Head of caudate nucleus (tissue), 42 donors: Measurements from ENCODE around the gene RNF224.
"Not testable (repeated sequence)": the region's sequence is repeated elsewhere in the genome, so short reads cannot be mapped to it uniquely, and the experiment has no call there.

Experiments used
- DNase-seq, 42 donors: peaks; one replicate each; pipeline versions ENCODE4 v3.0.0 to v3.0.0-alpha.2; 2020 to 2021; ENCODE audit warnings: mixed read lengths in 7 of 42
- intact Hi-C: fragments of 100-400 bp; cut with DNase I; formaldehyde crosslinking; loops from one replicate; pipeline ENCODE4 v1.15.0; 2022

The RNF224 gene

DNA sequence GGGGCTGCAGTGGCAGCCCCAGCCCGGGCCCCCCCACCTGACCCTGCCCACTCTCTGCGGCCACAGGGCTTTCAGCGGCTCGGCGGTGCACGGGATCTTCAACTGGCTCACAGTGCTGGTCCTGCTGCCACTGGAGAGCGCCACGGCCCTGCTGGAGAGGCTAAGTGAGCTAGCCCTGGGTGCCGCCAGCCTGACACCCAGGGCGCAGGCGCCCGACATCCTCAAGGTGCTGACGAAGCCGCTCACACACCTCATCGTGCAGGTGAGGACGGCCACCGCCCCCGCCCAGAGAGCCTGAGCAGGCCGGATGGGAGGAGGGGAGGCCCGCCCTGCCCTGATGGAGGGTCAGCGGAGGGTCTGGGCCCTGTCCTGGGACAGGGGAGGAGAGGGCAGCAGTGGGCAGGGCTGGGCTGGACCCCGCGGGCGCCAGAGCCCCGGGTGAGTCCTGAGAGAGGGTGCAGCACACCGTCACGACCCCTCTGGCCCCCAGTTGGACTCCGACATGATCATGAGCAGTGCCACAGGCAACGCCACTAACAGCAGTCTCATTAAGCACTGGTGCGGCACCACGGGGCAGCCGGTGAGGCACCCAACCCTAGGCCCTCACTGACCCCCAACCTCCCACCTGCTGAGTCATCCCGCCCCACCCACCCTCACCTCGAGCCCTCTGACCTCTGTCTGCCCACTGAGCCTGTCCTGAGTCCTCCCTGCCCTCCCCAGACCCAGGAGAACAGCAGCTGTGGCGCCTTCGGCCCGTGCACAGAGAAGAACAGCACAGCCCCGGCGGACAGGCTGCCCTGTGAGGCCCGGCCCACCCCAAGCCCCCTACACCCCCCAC, 6.1 kb downstream of the RNF224 start:
- no peak for DNase-seq

DNA sequence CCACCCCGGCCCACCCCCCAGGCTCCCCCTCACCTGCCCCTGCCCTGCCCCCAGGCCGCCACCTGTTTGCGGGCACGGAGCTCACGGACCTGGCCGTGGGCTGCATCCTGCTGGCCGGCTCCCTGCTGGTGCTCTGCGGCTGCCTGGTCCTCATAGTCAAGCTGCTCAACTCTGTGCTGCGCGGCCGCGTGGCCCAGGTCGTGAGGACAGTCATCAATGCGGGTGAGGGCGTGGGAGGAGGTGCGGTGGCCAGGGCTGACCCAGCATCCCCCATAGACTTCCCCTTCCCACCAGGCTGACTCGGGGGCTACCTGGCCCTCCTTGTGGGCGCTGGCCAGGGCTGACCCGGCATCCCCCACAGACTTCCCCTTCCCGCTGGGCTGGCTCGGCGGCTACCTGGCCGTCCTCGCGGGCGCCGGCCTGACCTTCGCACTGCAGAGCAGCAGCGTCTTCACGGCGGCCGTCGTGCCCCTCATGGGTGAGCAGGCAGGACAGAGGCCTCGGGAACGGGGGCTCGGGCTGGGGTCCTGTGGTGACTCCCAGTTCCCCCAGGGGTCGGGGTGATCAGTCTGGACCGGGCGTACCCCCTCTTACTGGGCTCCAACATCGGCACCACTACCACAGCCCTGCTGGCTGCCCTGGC, 6.9 kb downstream of the RNF224 start:
- no peak for DNase-seq
- intact Hi-C loops: no loop called here

More for the DNA sequence above, 6.1 kb downstream of the RNF224 start:
- intact Hi-C loops: no loop called here

DNA sequence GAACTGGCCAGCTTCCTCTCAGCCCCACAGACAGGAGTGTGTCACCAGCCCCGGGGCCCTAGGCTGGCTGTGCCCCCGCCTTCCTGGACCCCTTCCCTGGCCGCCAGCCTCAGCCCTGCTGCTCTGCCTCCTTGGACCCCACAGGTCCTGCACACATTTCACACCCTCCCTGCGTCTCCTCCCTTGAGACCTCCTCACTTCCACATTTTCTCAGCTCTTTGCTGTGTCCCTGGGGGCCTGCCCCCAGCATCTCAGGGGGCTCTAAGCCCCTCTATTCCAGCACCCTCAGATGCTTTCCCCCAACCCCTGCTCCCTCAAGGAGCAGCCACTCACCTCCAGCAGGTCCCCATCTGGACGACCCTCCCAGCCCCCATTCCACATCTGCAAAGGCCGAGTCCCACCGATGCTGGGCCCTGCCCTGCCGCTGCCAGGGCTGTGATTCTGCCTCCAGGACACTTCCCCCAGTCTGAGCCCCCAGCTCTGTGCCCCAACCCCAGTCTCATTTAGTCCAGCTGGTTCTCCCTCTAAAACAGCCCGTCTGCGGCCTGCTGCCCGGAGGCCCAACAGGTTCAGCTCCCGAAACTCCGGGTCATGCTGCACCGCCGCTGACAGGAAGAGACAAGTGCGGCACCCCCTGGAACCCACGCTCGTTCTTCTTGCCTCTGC, 7.6 kb downstream of the RNF224 start:
- DNase-seq: no peak
- intact Hi-C loops: no loop called here

DNA sequence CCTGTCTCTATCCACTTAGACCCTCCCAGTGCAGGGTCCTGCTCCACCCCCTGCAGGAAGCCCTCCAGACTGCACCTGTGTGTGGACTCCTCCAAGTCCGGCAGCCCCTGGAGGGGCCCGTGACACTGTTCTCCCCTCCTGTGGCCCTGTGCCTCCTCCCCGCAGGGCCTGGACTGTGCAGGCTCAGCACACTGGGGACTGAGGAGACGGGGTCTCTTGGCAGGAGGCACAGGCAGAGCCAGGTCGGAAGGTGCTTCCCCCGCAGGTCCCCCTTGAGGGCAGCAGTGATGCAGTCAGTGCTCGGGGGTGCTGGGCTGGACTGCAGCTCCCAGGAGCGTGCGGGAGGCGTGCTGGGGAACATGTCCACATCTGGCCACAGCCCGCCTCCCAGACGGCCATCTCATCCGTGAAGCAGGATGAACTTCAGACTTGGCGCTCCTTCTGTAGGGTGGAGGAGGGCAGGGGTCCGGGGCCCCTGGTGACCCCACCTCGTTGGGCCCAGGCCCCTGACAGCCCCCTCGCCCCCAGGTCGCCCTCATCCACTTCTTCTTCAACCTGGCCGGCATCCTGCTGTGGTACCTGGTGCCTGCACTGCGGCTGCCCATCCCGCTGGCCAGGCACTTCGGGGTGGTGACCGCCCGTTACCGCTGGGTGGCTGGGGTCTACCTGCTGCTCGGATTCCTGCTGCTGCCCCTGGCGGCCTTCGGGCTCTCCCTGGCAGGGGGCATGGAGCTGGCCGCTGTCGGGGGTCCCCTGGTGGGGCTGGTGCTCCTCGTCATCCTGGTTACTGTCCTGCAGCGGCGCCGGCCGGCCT, 8.3 kb downstream of the RNF224 start:
- intact Hi-C loops: no loop called here

DNA sequence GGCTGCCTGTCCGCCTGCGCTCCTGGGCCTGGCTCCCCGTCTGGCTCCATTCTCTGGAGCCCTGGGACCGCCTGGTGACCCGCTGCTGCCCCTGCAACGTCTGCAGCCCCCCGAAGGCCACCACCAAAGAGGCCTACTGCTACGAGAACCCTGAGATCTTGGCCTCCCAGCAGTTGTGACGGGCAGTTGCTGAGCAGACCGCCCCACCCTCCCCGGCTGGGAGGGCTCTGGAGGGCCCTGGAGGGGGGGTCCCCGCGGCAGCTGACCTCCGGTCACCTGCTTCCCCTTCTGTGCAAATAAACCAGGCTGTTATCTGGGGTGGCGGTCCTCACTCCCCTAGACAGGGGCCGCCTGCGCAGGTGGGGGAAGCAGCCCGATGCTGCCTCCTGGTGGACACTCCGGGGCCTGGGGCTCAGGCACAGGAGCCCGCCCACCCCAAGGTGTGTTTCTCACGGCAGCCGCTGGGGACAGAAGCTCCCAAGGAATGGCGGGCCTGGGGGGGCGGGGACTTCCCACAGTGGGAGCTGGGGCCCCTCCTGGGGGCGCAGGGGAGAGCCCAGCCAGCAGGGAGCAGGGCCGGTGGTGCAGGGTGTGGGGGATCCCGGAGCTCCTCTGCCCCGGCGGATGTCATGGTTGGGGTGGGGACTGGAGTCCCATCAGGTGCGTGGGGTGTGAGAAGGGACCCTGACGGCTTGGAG, 9.1 kb downstream of the RNF224 start:
- intact Hi-C loops: no loop called here
- peak; percentile 72 to 93 (median 86) for DNase-seq

More for the DNA sequence above, 8.3 kb downstream of the RNF224 start:
- no peak for DNase-seq

DNA sequence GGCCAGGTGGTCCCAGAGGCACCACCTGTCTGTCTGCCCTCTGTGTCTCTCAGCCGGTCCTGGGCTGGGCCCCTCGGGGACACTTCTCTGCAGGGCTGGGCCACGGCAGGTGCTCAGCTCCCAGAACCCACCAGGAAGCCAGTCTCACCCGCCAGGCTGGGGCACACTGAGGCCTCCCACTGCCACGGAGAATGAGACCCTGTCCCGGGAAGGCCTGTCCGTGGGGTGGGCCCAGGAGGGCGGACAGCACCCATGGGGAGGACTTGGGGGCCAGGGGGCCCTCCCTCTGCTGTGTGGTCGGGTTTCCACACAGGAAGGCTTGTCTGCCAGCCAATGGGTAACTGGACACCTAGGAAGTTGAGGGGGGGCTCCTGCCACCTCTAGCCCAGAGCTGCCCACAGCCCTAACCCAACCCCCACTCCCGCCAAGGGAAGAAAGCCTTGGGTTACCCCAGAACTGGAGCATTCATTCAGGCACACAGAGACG, 9.7 kb downstream of the RNF224 start:
- DNase-seq: peak in 1 of 42 donors; percentile 46
- intact Hi-C loops: no loop called here

DNA sequence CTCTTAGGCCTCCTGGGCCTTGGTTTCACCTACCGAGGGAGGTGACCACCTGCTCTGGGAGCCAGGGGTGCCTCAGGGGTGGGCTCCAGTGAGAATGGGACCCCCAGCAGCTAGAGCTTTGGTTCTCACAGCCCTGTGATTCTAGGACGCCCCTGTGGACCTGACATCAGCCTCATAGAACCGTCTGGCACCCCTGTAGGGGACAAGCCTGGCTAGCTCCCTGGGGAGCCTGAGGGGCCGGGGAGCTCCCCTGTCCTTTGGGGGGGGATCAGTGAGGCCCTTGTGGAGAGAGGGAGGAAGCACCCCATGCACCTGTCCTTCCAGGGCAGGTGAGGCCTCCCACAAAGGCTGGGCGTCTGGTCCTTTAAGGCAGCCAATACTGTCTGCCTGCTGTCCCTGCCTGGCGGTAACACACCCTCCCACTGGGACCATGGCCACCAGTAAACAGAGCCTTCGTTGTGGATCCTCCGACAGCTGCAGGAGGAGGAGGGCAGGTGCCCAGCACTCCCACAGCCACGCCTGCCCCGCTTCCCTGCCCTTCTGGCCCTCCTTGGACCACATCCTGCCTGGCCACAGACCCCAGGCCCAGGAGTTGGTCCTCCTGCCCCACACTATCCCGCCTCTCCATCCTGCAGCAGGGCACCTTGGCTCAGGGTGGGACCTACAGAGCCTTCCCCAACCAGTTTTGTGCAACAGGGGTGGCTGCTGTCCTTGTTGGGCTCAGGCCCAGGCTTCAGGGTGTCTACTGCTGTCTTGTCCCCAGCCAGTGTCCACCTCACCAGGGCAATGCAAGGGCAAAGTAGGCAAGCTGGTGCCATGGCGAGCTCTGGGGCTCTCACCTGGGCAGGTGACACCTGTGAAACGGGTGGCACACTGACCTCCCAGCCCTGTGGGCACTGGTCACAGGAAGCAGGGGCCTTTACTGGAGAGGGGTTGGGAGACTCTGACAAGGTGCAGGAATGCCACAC, 10.7 kb downstream of the RNF224 start:
- peak; percentile 48 to 90 (median 76) for DNase-seq
- intact Hi-C loops: no loop called here

DNA sequence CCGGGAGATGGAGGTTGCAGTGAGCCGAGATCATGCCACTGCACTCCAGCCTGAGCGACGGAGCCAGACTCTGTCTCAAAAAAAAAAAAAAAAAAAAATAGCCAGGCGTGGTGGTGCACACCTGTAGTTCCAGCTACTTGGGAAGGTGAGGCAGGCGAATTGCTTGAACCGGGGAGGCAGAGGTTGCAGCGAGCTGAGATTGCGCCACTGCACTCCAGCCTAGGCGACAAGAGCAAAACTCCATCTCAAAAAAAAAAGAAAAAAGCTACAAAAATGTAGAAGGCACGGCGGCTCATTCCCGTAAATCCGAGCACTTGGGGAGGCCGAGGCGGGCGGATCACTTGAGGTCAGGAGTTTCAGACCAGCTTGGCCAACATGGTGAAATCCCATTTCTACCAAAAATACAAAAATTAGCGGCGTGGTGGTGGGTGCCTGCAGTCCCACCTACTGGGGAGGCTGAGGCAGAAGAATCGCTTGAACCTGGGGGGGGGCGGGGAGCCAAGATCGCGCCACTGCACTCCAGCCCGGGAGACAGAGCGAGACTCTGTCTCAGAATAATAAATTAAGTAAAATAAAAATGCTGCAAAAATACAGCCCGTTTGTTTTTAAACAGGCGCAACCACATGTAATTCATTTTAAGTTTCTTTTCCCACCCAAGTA, 12.4 kb downstream of the RNF224 start:
- intact Hi-C loops: loop anchor here (2.0 kb wide), 1 partner anchor 15 kb away; the partner anchor contains the start of gene NELFB
- peak in 5 of 42 donors; percentile 30 to 52 (median 41) for DNase-seq

DNA sequence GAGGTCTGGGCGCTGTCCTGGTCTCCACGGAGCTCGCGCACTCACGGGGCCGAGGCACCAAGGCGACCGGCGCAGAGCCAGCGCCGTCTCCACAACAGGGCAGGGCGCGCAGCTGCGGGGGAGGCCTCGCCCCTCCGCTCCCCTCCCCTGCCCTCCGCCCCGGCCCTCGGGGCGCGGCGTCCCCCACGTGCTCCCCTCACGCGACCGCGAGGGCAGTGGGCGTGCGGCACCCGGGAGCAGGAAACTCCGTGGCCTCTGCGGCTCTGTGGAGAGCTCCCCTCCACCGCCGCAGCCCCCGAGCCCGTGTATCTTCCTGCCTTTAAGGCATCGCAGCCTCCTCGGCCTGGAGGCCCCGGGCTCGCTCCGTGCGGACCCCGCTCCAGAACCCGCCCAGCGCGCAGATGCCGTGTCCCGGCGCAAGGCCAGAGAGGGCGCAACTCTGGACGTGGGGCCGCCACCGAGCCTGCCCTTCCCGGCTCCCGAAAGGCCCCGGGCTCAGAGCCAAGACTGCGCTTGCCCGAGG, 13.1 kb downstream of the RNF224 start:
- DNase-seq: peak; percentile 46 to 89 (median 80)
- intact Hi-C loops: loop anchor here (2.0 kb wide), 1 partner anchor 14 kb away; the partner anchor contains the start of gene NELFB

DNA sequence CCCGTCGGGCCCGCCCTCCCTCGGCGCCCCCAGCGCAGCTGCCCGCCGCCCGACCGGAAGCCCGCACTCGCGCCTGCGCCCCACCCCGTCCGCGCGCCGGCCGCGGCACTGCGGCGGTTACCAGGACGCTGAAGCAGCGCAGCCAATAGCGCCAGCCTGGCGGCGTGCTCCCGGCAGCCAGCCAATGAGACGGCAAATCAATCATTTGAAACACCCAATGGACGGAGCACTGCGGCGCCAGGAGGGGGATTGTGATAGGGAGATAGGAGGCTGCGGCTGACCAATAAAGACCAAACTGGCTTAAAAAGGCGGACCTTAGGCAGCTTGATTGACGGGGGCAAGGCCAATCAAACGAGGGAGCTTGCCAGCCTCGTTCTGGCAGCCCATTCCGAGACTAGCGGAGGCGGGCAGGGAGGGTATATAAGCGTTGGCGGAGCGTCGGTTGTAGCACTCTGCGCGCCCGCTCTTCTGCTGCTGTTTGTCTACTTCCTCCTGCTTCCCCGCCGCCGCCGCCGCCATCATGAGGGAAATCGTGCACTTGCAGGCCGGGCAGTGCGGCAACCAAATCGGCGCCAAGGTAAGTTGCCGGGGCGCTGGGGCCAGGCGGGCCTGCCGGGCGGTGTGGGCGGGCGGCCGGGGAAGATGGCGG, 13.7 kb downstream of the RNF224 start, which contains the start of gene TUBB4B:
TSS of gene TUBB4B (plus strand) at position 447 of the 649 bp plus-strand sequence. CDS start at position 521, 74 bp downstream.
- intact Hi-C loops: loop anchor here (2.0 kb wide), 1 partner anchor 14 kb away; the partner anchor contains the start of gene NELFB

DNA sequence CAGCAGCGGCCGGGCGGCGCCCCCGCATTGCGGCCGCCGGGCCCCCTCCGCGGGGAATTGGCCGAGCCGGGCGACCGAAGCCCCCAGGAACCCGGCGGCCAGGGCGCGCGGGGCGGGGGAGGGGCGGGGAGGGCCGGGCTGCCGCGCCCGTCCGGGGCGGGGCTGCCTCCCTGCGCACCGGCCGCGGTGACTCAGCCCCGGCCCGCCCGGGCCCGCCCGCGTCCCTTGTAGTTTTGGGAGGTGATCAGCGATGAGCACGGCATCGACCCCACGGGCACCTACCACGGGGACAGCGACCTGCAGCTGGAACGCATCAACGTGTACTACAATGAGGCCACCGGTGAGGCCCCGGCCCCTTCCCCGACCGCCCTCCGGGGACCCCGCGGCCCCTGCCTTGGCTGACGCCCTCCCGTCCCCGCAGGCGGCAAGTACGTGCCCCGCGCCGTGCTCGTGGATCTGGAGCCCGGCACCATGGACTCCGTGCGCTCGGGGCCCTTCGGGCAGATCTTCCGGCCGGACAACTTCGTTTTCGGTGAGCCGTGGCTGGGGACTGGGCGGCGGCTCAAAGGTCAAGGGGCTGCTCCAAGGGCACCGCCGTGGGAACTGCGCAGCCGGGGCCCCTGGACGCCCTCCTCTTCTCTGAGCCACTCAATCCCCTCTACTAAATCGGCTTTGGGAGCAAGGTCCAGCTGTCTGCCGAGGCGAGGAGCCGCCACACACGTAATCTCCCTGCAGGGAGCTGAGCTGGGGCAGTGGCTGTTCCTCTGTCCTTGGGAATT, 14.4 kb downstream of the RNF224 start:
- DNase-seq: peak in 33 of 42 donors; percentile 37 to 83 (median 58)
- intact Hi-C loops: loop anchor here (2.0 kb wide), 1 partner anchor 13 kb away; the partner anchor contains the start of gene NELFB

More for the DNA sequence above, 13.7 kb downstream of the RNF224 start, which contains the start of gene TUBB4B:
- DNase-seq: peak; percentile 97 to 100 (median 99)

DNA sequence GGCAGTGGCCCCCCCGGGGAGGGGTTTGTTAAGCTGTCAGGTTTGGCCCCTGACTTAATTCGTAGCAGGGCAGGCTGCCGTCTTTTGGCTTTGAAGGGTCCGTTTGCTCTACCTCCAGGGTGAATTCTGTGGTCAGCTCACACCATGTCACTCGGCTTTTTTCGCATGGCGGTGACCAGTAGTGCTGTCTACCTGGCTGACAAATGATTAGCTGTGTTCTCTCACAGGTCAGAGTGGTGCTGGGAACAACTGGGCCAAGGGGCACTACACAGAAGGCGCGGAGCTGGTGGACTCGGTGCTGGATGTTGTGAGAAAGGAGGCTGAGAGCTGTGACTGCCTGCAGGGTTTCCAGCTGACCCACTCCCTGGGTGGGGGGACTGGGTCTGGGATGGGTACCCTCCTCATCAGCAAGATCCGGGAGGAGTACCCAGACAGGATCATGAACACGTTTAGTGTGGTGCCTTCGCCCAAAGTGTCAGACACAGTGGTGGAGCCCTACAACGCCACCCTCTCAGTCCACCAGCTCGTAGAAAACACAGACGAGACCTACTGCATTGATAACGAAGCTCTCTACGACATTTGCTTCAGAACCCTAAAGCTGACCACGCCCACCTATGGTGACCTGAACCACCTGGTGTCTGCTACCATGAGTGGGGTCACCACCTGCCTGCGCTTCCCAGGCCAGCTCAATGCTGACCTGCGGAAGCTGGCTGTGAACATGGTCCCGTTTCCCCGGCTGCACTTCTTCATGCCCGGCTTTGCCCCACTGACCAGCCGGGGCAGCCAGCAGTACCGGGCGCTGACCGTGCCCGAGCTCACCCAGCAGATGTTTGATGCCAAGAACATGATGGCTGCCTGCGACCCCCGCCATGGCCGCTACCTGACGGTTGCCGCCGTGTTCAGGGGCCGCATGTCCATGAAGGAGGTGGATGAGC, 15.2 kb downstream of the RNF224 start:
- intact Hi-C loops: no loop called here
- DNase-seq: no peak

DNA sequence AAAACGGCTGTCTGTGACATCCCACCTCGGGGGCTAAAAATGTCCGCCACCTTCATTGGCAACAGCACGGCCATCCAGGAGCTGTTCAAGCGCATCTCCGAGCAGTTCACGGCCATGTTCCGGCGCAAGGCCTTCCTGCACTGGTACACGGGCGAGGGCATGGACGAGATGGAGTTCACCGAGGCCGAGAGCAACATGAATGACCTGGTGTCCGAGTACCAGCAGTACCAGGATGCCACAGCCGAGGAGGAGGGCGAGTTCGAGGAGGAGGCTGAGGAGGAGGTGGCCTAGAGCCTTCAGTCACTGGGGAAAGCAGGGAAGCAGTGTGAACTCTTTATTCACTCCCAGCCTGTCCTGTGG, 15.9 kb downstream of the RNF224 start:
- intact Hi-C loops: not testable (repeated sequence)

More for the DNA sequence above, 15.9 kb downstream of the RNF224 start:
- DNase-seq: not testable (repeated sequence)
